Esophagus squamous epithelium (tissue), 4 donors: ENCODE measurements around the gene PDGFRB.

Experiments
- POLR2A ChIP-seq, 4 donors: fragments of 450-650 bp; IDR thresholded peaks; one replicate each; pipeline ENCODE4 v1.6.1; 2017; ENCODE audit warnings: antibody characterized with exemption in 4 of 4, mild to moderate bottlenecking in 4 of 4, moderate library complexity in 3 of 4
- TF ChIP-seq, protein P1 (sequence below), 6 experiments: fragments of 450-650 bp in 4 of 6; fragments of 200-600 bp in 2 of 6; sonication (generic) in 2 of 6; IDR thresholded peaks; one replicate each; pipeline ENCODE4 v1.5.1; 2016 to 2019; ENCODE audit warnings: antibody characterized with exemption in 6 of 6, mild to moderate bottlenecking in 4 of 6, moderate library complexity in 4 of 6

- TF ChIP-seq, protein P1, sequence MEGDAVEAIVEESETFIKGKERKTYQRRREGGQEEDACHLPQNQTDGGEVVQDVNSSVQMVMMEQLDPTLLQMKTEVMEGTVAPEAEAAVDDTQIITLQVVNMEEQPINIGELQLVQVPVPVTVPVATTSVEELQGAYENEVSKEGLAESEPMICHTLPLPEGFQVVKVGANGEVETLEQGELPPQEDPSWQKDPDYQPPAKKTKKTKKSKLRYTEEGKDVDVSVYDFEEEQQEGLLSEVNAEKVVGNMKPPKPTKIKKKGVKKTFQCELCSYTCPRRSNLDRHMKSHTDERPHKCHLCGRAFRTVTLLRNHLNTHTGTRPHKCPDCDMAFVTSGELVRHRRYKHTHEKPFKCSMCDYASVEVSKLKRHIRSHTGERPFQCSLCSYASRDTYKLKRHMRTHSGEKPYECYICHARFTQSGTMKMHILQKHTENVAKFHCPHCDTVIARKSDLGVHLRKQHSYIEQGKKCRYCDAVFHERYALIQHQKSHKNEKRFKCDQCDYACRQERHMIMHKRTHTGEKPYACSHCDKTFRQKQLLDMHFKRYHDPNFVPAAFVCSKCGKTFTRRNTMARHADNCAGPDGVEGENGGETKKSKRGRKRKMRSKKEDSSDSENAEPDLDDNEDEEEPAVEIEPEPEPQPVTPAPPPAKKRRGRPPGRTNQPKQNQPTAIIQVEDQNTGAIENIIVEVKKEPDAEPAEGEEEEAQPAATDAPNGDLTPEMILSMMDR (IDR thresholded peaks at IDR 0.05) = no peak
- TF ChIP-seq POLR2A (IDR thresholded peaks at IDR 0.05) = no peak
Measured at GRCh38 chr5:150137997-150138396, 17.6 kb downstream of the PDGFRB start.
